ENCODE results near the gene CTCF.

Gene CTCF

GRCh38 chr16:67679935-67680897, 117.9 kb downstream of the CTCF start:
- no peak for DNase-seq (ENCODE audit: low read depth in 2 of 2)

- no peak for DNase-seq (ENCODE audit: low read depth in 2 of 2)
These were observed 121.4 kb downstream of the CTCF start for GRCh38 chr16:67683767-67684166.

- DNase-seq (ENCODE audit: low read depth in 2 of 2) = no peak
These were observed 123.2 kb downstream of the CTCF start for GRCh38 chr16:67685388-67686112.

All from stimulated activated CD8-positive, alpha-beta memory T cell treated with anti-CD3 and anti-CD28 coated beads, Interleukin-2, amount 100 ng/mL, for 1 hour (primary cell).